Activated gamma-delta T cell treated with anti-CD3 and anti-CD28 coated beads, Interleukin-2, amount 50 U/mL, for 16 hours (primary cell): ENCODE results near the gene B3GNT7.
A peak's percentile ranks its signal among the peaks of the same experiment; 100 is the strongest.

Experiments
- DNase-seq: peaks from one replicate; pipeline ENCODE4 v3.0.0-alpha.2; 2020; ENCODE audit warnings: low read depth

The B3GNT7 gene

GRCh38 chr2:231384109-231384435 lies 11.4 kb upstream of the B3GNT7 start:
- no peak for DNase-seq

GRCh38 chr2:231384970-231385369 lies 10.5 kb upstream of the B3GNT7 start:
- DNase-seq = no peak

DNA sequence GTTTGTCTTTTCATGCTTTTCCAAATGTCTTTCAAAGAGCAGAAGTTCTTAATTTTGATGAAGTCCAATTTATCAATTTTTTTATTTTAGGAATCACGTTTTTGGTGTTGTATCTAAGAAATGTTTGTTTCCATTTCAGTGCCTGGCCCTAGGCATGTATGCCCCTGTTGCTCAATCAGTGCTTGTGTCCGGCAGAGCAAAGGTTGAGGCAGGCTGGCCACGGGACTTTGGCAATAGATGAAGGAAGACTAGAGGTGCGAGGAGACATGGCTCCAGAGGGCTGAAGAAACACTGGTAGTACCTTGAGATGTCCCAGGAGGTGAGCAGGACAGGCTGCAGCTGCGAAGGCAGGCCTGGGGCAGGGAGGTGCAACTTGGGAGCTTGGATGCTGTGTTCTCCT lies 10.1 kb upstream of the B3GNT7 start:
- no peak for DNase-seq

DNA sequence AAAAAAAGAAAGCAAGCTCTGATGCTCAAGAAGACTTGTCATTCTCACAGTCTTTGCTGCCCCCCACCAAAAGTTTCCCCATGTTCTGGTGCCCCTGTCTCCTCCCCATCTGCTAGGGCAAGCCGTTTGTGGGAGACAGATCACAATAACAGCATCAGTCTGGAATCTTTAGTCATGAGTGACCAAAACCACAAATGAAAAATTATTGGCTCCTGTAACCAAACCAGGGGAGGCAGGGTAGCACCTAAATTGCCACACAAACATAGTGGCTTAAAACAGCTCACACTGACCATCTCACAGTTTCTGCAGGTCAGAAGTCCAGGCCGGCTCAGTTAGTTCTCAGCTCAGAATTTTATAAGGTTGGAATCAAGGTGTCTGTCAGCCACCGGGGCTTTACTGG lies 9.1 kb upstream of the B3GNT7 start:
- no peak for DNase-seq

DNA sequence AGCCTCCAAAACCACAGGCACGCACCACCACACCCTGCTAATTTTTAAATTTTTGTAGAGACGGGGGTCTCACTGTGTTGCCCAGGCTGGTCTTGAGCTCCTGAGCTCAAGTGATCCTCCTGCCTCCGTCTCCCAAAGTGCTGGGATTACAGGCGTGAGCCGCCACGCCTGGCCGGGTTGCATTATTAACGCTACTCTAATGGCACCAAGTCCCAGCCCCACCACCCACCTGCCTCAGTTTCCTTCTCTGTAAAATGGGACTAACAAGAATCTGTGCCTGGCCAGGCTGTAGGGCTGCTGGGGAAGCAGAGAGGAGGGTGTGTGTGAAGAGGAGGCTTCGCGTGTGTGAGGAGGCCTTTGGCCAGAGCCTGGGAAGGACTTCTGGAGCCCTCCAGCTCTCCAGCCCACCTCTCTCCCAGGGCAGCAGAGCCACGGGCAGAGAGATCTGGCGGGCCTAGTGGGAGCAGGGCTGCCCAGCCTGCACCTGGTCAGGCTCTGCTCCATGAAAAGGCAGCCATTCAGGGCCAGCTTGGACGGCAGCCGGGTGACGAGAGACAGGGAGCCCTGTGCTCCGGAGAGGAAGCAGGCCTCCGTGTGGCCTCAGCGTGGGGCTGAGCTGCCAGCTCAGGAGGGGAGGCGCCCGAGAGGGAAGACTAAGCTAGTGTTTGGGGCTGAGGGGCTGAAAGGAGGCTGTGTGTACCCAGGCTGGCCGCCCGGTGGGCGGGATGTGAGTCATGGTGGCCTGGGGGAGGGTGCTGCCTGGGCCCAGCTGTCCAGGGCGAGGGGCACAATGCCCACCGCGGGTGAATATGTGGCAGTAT lies 7.4 kb upstream of the B3GNT7 start:
- DNase-seq = no peak

- no peak for DNase-seq
Observed at GRCh38 chr2:231388725-231389346, 6.7 kb upstream of the B3GNT7 start.

DNA sequence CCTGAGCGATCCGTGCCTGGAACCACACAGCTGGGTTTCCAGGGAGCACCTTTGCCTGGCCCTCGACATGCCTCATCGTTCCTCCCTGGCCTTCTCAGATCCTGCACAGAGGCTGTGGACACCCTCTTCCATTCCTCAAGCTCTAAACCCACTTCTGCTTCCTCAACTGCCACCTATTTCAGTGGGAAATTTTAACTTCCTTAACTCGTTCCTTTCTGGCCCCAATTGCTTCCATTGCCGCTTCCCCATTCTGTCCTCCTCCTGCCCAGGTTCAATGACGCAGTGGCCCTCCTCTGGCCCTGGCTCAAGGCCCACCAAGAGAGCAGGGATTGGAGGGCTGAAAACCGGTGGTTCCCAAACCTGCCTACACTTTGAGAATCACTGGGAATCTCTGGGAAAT lies 4.8 kb upstream of the B3GNT7 start:
- DNase-seq = no peak

DNA sequence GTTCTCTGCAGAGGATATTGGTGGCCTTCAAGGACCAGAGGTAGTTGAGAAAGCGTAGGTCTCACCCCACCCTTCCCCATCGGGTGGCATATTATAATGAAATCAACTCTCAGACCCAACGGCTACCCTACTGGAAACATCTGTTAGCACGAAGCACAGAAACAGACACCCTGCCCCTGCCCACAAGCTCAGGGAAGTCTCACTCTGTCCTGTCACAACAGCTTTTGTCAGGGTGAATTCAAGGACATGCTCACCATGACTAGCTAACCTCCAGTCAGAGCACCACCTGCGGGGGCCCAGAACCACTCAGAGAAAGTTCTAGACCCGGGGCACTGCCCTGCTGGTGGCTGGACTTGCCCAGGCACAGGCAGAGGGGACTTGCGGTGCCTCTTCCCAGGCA lies 3.5 kb upstream of the B3GNT7 start:
- no peak for DNase-seq

- no peak for DNase-seq
Observed at GRCh38 chr2:231392431-231393148, 2.9 kb upstream of the B3GNT7 start.

DNA sequence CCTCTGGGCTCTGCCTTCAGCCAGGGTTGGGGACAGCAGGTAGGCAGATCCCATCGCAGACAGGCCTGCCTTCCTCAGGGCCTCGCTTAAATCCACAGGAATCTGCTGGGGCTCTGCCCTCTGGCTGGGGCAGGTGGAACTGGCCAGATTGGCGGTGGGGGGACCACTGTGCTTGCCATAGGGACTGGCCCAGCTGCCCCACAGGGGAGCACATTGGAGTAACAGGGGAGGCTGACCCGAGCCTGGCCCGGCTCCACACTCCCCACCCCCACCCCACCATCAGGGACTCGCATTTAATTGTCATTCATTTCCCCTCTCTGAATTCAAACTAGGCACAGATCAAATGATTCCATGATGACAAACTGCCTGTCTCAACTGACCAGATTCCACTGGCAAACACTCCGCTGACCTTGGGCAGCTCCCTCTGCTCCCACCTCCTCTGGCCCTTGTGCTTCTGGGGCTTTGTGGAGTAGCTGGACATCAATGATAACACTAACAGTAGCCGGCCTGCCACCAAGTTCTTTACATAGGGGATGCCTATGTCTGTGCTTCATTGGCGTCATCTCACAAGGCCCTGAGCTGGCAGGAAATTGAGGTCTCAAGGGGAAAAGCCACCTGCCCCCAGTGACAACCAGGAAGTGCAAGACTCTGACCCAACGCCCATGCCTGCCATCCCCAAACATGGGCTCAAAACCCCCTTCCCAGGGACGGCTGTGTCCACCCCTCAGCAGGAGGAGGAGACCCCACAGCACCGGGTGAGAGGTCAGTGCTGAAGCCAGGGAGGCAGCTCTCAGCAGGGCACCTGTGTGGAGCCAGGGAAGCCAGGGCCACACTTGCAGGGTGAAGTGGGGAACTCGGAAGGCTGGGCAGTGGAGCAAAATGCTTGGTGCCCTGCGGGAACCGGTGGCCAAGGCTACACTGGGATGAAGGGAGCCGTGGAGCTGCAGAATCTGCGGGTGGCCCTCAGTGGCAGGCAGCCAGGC lies 2.1 kb upstream of the B3GNT7 start:
- DNase-seq = peak; percentile 44

DNA sequence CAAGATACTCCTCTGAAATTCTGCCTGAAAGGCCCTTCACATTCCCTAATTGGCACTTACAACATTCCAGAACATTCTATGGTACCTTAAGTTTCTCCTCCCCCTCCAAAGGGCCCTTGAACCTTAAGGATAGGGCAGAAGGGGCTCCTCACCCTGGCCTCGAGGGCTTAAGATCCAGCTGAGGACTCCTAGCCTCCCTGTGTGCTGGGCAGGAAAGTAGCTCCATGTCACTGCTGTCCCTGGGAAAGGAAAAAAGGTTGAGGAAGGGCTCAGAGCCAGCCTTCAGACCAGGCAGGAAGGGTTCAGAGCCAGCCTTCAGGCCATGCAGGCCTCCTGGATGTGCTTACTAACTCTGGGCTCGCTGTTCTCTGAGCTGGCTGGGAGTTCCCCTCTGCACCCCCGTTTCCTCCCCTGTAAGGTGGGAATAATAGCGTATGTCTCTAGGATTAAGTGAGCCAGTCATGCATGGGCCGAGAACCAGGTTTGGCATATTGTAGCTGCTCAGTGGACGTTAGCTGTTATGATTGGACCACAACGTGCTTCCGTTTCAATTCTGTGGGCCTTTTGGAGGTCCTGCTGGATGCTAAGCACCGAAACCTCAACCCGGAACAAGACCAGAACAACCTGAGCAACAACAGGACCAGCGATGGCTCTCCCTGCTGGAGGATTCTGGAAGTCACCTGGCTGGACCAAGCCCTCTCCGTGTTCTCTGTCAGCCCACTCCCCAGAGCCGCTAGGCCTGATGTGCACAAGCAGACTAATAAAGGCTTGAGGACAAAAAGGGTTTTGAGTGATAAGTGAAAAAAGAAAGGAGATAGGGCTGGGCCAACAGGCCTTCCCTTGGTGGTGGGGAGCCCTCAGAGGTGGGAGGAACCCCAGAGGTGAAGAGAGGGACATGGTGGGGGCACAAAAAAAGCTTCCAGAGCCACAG lies 1.0 kb upstream of the B3GNT7 start:
- DNase-seq = no peak

DNA sequence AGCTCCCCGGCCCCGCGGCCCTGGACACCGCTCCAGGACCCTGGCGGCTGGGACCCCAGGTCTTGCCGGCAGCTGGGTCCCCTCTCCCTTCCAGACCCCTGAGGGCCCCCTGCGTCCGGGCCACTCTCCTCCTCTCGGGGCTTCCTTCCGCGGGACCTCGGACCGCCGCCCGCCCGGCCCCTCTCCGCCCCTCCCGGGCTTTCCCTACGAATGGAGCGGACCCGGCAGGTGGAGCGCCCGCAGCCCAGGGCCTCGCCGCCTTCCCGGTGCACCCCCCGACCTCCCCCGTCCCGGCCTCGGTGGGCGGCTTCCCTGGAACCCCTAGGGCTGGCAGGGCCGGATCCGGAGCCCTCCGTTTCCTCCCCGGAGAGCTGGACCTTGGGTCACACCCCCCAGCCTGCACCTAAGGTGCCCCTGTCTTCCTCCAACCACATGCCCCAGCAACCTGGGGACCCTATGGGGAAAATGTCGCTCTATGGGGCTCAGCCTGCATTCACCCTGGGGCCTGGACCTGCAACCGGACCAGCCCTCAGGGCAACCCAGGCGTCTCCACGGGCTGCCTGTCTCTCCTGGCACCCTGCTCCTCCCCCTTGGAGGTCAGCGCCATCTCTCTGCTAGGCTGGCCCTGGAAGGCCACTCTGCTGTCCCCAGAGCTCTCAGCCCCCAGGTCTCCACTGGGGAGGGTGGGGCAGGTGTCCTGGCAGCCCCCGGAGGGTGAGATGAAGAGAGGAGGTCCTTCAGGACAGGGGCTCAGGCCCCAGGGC lies 730 bp downstream of the B3GNT7 start:
- no peak for DNase-seq

DNA sequence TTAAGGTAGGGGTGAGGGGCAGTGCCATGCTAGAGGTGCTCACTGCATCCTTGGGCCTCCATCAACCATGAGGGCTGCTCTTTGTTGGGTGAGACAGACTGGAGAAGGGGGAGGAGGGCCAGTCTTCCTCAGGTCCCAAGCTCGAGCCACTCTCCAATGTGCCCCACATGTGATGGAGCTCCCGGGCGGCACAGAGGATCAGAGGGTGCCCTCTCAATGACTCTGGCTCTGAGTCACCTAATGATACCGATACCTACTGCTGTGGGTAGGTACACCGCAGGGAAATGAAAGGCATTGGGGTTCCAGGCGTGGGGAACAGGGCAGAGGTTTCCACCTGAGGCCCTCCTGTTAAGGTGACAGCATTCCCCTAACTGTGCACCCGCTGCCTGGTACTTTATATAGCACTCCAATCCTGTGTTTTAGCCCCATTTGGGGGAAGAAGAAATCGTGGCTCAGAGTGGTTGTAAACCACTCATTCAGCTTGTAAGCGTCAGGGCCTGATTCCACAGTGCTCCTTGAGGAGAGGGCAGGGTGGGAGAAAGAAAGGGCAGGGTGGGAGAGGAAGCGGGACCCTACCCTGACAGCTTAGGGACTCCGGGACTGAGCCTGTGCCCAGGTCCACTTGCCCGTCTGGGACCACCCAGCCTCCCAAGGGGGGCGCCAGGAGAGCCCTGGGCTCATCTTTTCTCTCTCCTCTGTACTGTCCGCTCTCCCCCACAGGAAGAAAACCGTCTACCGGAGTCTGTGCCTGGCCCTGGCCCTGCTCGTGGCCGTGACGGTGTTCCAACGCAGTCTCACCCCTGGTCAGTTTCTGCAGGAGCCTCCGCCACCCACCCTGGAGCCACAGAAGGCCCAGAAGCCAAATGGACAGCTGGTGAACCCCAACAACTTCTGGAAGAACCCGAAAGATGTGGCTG lies 1.8 kb downstream of the B3GNT7 start:
- no peak for DNase-seq

DNA sequence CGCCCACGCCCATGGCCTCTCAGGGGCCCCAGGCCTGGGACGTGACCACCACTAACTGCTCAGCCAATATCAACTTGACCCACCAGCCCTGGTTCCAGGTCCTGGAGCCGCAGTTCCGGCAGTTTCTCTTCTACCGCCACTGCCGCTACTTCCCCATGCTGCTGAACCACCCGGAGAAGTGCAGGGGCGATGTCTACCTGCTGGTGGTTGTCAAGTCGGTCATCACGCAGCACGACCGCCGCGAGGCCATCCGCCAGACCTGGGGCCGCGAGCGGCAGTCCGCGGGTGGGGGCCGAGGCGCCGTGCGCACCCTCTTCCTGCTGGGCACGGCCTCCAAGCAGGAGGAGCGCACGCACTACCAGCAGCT lies 2.4 kb downstream of the B3GNT7 start:
- no peak for DNase-seq

DNA sequence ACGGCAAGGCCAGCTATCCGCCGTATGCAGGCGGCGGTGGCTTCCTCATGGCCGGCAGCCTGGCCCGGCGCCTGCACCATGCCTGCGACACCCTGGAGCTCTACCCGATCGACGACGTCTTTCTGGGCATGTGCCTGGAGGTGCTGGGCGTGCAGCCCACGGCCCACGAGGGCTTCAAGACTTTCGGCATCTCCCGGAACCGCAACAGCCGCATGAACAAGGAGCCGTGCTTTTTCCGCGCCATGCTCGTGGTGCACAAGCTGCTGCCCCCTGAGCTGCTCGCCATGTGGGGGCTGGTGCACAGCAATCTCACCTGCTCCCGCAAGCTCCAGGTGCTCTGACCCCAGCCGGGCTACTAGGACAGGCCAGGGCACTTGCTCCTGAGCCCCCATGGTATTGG lies 3.1 kb downstream of the B3GNT7 start:
- DNase-seq = no peak

DNA sequence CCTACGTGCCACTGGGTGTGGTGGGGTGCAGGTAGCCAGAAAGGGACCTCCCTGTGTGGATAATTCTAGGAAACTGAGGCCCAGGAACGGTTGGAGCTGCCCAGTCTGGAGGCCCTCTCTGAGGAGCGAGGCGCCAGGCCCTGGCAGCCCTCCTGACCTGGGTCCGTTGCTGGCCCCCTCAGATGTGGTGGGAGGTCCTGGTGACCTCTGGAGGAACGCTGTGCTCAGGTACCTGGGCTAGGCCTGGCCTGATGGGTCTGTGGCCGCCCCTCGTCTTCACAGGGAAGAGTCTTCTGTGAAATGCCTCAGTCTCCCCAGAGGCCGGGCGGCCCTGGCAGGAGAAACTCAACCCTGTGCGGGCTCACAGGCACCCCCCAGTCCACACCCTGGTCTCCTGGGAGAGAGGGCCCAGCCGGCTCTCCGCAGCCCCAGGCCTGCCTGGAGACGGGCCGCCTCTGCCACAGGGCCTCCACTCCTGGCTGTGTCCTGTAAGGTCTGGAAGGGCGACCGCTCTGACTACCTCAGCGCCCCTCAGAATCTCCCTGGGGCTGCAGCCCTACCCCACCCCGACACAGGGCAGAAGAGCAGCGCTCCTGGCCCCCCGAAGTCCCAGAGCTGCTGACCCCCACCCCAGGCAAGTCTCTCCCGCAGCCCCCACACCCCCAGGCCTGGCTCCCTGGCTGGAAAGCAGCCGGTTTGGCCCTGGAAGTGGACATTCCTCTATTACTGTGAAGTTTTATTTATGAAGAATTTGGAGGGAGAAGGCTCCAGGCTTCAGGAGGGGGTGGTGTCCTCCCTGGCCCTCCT lies 3.7 kb downstream of the B3GNT7 start:
- no peak for DNase-seq

- DNase-seq = no peak
Observed at GRCh38 chr2:231399853-231400680, 4.6 kb downstream of the B3GNT7 start.
